RWPE2 (cell line): ENCODE measurements around the gene RNF220.

Source experiments
- ATAC-seq: fragments of 200-7000 bp; cut with Tn5 transposase; 3 replicates; pipeline ENCODE4 v1.9.1; 2021; ENCODE audit warnings: low read depth
- DNase-seq: peaks from one replicate; pipeline ENCODE4 v3.0.0-alpha.2; 2020; ENCODE audit warnings: low spot score
- H3K27ac ChIP-seq: fragments of 450-650 bp; 2 replicates; pipeline ENCODE4 v1.5.1; 2017; ENCODE audit warnings: mild to moderate bottlenecking; ENCODE audit not compliant: poor library complexity, severe bottlenecking
- H3K27me3 ChIP-seq: fragments of 250-450 bp; sonication (Bioruptor Pico); 2 replicates; pipeline ENCODE4 v1.5.1; 2021; ENCODE audit warnings: mild to moderate bottlenecking, moderate library complexity; ENCODE audit not compliant: insufficient read depth, poor library complexity, severe bottlenecking
- H3K36me3 ChIP-seq: fragments of 250-450 bp; sonication (Bioruptor Pico); 2 replicates; pipeline ENCODE4 v1.5.1; 2020; ENCODE audit warnings: low read depth, mild to moderate bottlenecking, moderate library complexity
- H3K4me1 ChIP-seq: fragments of 250-450 bp; sonication (Bioruptor Pico); 2 replicates; pipeline ENCODE4 v1.5.1; 2021; ENCODE audit warnings: mild to moderate bottlenecking, moderate library complexity; ENCODE audit not compliant: insufficient read depth, poor library complexity, severe bottlenecking
- H3K4me3 ChIP-seq: fragments of 250-450 bp; sonication (Bioruptor Pico); 2 replicates; pipeline ENCODE4 v1.5.1; 2021; ENCODE audit warnings: mild to moderate bottlenecking, moderate library complexity; ENCODE audit not compliant: severe bottlenecking
- H3K9me3 ChIP-seq: fragments of 250-450 bp; sonication (Bioruptor Pico); 2 replicates; pipeline ENCODE4 v1.5.1; 2021; ENCODE audit warnings: mild to moderate bottlenecking, moderate library complexity; ENCODE audit not compliant: severe bottlenecking
- CTCF ChIP-seq: fragments of 450-650 bp; IDR thresholded peaks from one replicate; pipeline ENCODE4 v1.5.1; 2017; ENCODE audit warnings: mild to moderate bottlenecking, moderate library complexity; ENCODE audit not compliant: poor library complexity, severe bottlenecking

Gene RNF220

GRCh38 chr1:44672961-44673674 is 268.1 kb downstream of the RNF220 start:
- Histone ChIP-seq H3K9me3 (no peaks in the 10 kb centered on the region), H3K27me3 (no peaks in the 10 kb centered on the region), H3K36me3 (no peaks in the 10 kb centered on the region), H3K27ac (peak overlapping the region; percentile 55), H3K4me1 (peaks cover 19% of the 10 kb centered on the region), H3K4me3 (peak overlapping the region; percentile 57)
- no peak for ATAC-seq
- TF ChIP-seq CTCF = no peak
- DNase-seq = no peak

- Histone ChIP-seq H3K4me3 (peak overlapping the region; percentile 57), H3K27ac (peak overlapping the region; percentile 55)
- peak; percentile 0 for ATAC-seq
Observed at GRCh38 chr1:44673675-44674112, 268.6 kb downstream of the RNF220 start.

GRCh38 chr1:44674113-44675000 is 269.3 kb downstream of the RNF220 start, which contains the start of the genes ARMH1 and TMEM53:
ARMH1 (plus strand) TSS chr1:44674714; CDS start chr1:44689698, 14,984 bp downstream.
TMEM53 (minus strand) TSS chr1:44674481; CDS start chr1:44674391, 90 bp downstream.
- Histone ChIP-seq H3K27ac (peak within 1 kb of the TSS; percentile 55), H3K4me3 (peak within 1 kb of the TSS; percentile 57), H3K36me3 (no peaks in the 10 kb centered on the region), H3K9me3 (no peaks in the 10 kb centered on the region), H3K4me1 (peaks cover 19% of the 10 kb centered on the region), H3K27me3 (no peaks in the 10 kb centered on the region)
- ATAC-seq = peak; percentile 93
- DNase-seq = peak; percentile 99
- no peak for TF ChIP-seq CTCF

More at GRCh38 chr1:44673675-44674112, 268.6 kb downstream of the RNF220 start:
- Histone ChIP-seq H3K4me1 (peaks cover 19% of the 10 kb centered on the region), H3K36me3 (no peaks in the 10 kb centered on the region), H3K27me3 (no peaks in the 10 kb centered on the region), H3K9me3 (no peaks in the 10 kb centered on the region)
- DNase-seq = no peak
- TF ChIP-seq CTCF = no peak

- Histone ChIP-seq H3K4me3 (peak overlapping the region; percentile 57), H3K4me1 (peaks cover 19% of the 10 kb centered on the region), H3K36me3 (no peaks in the 10 kb centered on the region), H3K27me3 (no peaks in the 10 kb centered on the region), H3K9me3 (no peaks in the 10 kb centered on the region), H3K27ac (no peak overlapping the region)
- no peak for ATAC-seq
- DNase-seq = no peak
- TF ChIP-seq CTCF = no peak
Observed at GRCh38 chr1:44675186-44675585, 270.1 kb downstream of the RNF220 start.
